VCaP (cell line): ENCODE measurements around the gene CNTFR.

ENCODE experiments used
- H3K27ac ChIP-seq: fragments of 450-650 bp; 2 replicates; pipeline ENCODE4 v1.5.1; 2017
- TF ChIP-seq, protein P1 (sequence below): fragments of 450-650 bp; conservative IDR thresholded peaks from 2 replicates; pipeline ENCODE4 v1.5.1; 2017; ENCODE audit warnings: mild to moderate bottlenecking, moderate library complexity

Gene CNTFR

DNA sequence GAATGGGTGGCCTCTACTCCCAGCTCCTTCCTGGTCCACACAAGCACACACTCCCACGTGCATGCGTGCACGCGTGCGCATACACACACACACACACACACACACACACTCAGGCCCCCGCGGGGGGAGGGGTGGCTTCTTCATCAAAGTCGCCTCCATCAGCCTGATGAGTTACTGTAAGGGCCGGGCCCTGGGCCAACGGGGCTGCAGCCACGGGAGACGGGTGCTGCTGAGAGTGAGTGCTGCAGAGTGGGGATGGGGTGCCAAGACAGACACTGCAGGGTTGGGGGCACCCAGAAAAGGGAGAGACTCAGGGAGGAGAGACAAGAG is 18.1 kb downstream of the CNTFR start:
- no peak overlapping the region for H3K27ac ChIP-seq
- TF ChIP-seq, protein P1, sequence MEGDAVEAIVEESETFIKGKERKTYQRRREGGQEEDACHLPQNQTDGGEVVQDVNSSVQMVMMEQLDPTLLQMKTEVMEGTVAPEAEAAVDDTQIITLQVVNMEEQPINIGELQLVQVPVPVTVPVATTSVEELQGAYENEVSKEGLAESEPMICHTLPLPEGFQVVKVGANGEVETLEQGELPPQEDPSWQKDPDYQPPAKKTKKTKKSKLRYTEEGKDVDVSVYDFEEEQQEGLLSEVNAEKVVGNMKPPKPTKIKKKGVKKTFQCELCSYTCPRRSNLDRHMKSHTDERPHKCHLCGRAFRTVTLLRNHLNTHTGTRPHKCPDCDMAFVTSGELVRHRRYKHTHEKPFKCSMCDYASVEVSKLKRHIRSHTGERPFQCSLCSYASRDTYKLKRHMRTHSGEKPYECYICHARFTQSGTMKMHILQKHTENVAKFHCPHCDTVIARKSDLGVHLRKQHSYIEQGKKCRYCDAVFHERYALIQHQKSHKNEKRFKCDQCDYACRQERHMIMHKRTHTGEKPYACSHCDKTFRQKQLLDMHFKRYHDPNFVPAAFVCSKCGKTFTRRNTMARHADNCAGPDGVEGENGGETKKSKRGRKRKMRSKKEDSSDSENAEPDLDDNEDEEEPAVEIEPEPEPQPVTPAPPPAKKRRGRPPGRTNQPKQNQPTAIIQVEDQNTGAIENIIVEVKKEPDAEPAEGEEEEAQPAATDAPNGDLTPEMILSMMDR = no peak

DNA sequence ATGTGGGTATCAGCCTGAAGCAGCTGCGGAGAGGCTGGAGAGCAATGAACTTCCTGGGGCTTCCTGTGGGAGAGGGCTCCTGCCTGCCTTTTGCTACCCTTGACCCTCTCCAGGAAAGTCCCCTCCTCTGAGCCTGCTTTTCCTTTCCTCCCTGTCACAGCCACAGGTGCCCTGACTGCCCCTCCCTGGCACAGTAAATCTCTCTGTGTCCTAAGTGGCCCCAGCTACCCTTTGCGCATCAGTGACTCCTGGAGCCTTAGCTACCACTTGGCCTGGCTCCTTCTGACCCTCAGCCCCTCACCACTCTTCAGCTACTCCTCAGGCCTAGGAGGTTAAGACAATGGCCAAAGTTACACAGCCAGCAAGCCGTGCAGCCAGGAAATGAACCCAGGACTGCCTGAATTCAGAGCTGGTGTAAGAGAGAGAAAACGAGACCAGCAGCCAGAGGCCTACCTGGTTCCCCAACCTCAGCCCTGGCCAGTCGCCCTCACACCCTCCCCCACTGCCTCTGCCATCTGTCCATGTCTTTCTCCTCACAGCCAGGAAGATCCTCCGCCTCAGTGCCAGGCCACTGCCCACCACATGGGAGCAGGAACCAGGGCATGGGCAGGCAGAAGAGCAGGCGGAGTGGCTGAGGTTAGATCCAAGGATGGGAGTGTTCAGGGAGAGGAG is 18.6 kb downstream of the CNTFR start:
- no peak overlapping the region for H3K27ac ChIP-seq
- TF ChIP-seq, protein P1 = no peak

DNA sequence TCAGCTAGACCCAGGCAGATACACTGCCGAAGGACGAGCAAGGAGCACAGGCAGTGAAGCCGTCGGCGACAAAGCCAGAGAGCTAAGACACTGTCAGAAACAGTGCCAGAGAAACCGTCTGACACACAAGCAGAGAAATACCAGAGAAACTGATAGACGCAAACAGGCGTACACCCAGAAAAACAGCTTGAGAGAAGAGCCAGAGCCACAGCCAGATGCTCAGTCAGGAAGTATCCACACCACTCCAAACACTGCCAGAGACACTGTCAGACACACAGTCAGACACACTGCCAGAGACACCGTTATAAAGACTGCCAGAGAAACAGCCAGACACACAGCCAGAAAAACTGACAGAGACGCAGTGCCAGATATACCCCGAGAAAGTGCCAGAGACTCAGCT is 19.1 kb downstream of the CNTFR start:
- H3K27ac ChIP-seq = no peak overlapping the region
- TF ChIP-seq, protein P1 = no peak

DNA sequence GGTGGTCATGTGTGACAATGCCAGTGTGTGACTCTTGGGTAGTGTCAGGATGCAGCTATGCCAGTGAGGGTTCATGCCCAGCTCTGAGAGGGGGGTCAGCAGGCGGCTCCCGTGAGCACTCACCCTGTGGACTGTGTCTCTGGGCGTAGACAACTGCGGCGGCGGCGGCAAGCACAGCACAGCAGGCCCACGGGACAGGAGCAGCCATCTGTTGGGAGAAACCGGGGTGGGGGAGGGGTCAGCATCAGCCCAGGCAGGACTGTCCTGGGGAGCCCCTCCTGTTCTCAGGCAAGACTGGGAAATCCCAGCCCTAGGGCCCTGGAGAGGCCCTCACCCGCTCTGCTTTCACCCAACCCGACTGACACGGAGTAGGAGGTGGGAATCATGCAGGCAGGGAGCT is 20.8 kb downstream of the CNTFR start:
- H3K27ac ChIP-seq = no peak overlapping the region

DNA sequence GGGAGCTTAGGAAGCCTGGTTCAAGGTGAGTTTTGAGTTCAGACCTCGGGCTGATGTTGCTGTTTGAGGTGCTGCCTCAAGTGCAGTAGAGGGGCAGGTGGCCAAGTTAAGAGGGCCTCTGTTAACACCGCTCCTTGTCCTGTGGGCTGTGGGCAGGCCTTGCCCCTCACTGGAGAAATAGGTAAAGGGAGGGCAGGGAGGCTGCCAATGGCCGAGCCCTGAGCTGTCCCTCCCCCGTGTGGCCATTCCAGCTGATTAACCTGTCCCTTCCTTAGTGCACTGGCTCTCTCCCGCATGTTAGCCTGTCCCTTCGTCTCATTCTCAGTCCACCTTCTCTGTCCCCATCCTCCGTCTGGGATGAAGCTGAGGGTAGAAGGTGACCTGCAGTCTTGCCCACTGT is 21.4 kb downstream of the CNTFR start:
- TF ChIP-seq, protein P1 = no peak
- H3K27ac ChIP-seq = no peak overlapping the region

More for the DNA sequence above, 20.8 kb downstream of the CNTFR start:
- TF ChIP-seq, protein P1 = no peak

DNA sequence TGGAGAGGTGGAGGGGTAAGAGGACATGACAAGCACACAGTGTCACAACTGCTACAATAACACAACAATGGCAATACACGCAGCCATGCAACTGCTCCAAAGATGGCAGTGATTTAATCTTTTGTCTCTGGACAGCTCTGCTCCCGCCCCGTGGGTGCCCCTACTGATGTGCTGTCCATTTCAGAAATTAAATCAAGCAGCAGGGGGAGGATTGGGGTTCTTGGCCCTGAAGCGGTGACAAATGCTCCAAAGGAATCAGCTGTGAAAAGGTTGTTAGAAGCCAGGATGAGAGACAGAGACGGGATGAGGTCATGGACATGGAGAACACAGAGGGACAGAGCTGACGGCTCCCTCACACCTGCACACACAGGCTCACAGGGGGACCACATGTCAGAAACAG is 22.6 kb downstream of the CNTFR start:
- TF ChIP-seq, protein P1 = no peak
- no peak overlapping the region for H3K27ac ChIP-seq

DNA sequence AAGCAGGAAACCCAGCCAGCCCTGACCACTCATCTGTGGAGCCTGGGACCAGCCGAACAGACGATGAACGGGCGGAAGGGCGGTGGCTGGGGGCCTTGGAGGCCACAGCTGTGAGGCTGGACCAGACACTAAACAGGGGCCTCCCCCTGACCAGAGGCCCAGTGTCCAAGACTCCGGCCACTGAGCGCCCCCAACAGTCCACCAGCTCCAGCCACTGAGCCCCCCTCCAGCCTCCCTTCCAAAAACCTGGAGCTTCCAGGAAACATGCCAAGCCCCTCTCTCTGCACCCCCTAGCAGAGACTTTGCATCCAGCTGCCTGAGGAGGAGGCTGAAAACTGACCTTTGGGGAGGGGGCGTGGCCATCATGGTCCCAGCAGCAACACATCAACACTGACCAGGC is 23.2 kb downstream of the CNTFR start:
- TF ChIP-seq, protein P1 = no peak
- no peak overlapping the region for H3K27ac ChIP-seq

DNA sequence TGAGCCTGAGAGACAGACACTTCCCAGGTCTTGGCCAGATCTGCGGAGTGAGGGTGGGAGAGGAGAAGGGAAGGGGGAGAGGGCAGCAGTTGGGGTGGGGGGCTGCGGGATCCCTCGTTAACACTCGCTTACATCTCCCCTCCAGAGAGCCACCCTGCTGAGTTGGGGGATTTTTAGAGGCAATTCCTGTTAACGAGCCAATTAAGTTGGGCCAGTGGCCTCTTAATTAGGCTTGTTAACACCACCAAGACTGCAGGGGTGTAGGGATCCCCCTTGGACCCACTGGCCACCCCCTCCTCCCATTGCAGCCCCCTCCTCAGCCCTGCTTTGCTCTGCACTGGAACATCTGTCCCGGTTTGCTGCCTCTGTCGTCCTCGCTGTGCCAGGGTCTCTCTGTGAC is 23.7 kb downstream of the CNTFR start:
- TF ChIP-seq, protein P1 = no peak
- H3K27ac ChIP-seq = no peak overlapping the region
